Activated CD4-positive, alpha-beta T cell treated with anti-CD3 and anti-CD28 coated beads for 4 hours (primary cell): ENCODE results near the gene TAMALIN.

ENCODE experiments used
- DNase-seq, 2 donors: peaks; one replicate each; pipeline ENCODE4 v3.0.0-alpha.2; 2020

The TAMALIN gene

DNA sequence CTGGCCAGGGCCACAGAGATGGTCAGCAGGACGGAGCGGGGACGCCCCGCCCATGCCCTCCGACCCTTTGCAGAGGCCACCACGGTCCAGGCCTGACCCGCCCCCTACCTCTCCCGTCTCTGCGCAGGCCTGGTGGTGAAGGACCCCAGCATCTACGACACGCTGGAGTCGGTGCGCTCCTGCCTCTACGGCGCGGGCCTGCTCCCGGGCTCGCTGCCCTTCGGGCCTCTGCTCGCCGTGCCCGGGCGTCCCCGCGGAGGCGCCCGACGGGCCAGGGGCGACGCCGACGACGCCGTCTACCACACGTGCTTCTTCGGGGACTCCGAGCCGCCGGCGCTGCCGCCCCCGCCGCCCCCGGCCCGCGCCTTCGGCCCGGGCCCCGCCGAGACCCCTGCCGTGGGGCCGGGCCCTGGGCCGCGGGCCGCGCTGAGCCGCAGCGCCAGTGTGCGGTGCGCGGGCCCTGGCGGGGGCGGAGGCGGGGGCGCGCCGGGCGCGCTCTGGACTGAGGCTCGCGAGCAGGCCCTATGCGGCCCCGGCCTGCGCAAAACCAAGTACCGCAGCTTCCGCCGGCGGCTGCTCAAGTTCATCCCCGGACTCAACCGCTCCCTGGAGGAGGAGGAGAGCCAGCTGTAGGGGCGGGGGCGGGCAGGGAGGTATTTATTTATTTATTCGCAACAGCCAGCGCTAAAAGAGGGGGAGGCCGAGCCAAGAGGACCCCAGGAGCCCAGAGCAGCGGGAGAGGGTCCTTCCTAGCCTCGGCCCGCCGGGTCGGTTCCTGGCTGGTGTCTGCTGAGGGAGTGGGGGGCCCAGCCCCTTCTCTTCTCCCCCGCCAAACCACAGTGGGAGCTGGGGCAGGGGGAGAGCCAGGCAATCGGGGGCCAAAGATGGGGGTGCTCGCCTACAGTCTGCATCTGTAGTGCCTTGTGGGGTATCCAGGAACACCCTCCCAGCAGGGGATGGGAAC lies 8.1 kb downstream of the TAMALIN start:
- no peak for DNase-seq

DNA sequence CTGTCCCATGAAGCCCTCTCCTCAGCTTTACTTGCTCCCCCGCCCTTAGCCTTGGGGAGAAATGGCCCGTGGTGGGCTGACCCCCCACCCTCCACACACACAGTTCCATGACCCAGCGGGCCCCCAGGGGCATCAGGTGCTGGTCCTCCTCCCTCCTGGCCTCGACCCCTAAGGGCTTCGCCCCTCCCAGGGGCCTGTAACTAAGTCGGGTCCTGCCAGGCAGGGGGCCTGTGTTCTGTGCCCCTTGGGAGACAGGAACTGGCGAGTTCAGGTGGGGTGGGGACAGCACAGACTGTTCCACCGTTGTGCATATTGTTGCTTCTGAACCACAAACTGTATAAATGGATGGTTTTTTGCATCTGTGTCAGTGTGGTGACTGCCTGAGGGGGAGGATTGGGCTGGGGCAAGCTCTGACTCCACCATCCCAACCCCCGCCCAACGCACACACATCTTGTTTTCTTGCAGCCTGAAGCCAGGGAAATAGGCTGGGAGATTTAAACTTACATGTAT lies 8.8 kb downstream of the TAMALIN start:
- no peak for DNase-seq

DNA sequence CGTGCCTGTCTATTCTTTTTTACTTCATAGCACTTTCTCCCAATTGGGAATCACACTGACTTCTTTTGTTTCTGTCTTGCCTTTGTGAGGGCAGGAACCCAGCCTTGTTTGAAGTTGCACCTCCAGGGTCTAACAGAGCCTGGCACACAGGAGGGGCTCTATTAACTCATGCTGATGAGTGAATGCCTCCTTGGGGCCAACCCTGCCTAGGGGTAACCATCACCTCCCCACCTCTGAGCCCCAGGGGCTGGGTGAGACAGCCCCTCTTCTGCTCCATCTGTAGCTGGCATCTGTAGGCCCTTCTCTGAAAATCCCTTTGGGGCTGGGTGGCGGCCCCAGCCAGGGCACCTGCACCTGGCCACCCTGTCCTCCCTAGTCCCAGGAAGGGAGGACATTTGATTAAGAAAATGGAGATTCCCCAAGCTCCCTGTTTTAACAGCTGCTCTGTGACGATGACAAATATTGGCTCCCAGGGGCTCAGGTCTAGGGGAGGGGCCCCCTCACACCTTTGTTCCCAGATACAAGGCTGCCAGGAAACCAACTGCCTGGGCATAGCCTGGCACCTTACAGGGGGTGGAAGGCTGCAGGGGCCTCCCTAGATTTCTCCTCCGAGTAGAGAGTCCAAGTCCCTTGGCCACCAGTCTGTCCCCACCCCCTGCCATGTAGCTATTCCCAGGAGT lies 11.8 kb downstream of the TAMALIN start:
- no peak for DNase-seq

DNA sequence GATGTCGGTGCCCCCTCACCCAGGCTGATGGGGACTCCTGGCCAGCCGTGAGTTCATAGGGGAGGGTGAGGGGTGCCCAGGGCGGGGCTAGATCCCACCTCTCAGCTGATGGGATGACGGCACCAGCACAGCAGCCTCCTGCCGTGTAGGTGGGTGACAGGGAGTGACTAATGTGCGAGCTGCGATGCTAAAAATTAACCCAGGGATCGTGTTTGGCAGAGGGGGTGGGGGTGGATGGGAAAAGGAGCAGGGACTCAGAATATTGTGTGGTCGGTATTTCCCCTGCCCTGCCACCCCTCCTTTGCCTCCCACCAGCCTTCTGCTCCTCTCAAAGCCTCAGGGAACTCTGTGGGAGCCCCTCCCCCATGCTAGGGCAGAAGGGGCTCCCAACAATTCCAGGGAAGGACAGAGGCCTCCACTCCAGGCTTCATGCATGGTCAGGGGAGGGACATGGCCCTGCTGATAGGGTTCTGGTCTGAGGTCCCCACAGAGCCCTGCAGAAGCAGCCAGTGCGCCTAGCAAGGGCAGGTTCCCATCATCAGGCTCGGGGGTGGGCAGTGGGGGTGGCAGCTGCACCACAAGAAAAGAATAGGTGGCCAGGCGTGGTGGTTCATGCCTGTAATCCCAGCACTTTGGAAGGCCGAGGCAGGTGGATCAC lies 12.5 kb downstream of the TAMALIN start:
- DNase-seq = no peak

DNA sequence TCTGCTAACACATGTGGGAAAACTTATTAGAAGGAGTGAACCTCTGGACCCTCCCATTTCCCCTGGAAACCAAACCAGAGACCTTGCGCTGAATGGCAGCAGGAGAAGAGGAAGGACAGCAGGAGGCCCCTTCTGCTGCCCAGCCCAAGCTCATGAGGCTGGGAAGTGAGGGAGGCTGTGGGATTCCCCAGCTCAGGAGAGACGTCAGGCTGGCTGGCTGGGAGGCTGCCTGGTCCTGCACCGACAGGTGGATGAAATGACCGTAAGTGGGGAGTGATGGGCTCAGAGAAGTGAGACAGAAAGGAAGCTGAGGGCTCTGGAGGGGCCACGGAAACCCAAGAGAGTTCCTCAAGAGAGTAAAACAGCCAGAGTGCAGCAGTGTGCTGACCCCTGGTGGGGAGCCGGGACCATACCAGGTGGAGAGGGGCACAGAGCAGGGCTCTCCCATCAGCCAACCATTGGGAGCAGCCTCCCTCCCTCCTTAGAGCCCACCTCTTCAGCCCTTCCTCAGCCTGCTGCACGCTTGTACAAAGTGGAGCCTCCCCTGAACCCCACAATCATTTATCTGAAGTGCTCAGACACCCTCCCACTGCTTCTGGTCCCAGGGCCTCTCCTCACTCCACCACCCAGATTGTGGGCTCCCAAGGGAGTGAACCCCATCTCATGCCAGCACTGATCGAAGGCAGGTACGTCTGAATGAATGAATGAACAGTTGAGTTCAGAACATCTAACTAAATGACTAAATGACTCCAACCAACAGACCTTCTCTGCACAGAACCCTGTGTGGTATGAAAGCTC lies 14.0 kb downstream of the TAMALIN start:
- DNase-seq = peak; percentile 64 to 66

- DNase-seq = no peak
These were observed 16.1 kb downstream of the TAMALIN start for GRCh38 chr12:52022841-52023181.

DNA sequence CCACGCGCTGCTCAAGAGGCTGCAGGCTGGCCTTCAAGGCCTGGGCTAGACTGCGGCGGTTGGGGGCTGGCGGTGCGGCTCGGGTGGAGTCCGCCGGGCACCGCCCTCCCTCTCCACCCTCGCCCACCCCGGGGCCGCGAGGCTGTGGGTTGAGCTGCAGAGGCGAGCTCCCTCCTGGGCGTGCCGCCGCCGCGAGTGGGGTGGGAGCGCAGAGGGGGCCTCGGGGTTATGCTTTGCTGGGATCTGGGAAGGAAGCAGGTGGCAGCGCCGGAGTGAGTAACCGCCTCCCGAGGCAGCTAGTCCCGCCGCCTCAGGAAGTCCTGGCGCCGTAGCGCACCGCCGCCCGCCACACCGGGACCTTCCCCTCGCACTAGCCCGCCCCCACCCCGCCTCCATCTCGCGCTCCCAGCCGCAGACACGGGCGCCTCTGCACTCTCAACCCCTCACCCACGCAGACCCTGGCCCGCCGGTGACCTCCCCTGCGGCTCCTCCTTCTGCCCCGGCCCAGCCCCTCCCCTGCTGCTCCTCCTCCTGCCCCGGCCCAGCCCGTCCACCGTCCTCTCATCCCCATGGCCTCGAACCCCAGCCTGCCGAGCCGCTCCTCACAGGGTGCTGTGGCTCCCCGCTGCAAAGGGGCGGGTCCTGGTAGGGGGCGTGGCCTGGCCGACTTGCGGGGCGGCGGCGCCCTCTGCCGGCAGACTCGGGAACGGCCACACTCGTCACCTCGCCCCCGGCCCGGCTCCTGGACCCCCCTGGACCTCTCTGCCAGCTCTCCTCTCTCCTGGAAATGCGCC lies 16.6 kb downstream of the TAMALIN start:
- peak; percentile 89 to 92 for DNase-seq

- DNase-seq = no peak
These were observed 17.4 kb downstream of the TAMALIN start for GRCh38 chr12:52023976-52024688.

DNA sequence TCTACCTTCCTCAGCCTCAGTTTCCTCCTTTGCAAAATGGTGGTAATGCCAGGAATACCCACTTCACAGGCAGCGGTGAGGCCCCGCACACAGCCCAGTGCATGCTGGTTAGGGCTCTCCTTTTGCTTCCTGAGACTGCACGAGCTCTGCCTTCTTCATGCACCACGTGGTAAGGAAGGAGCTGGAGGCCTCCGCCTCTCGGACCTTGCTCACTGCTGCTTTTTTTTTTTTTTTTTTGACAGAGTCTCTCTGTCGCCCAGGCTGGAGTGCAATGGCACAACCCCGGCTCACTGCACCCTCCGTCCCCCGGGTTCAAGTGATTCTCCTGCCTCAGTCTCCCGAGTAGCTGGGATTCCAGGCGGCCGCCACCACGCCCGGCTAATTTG lies 18.1 kb downstream of the TAMALIN start:
- peak; percentile 32 to 33 for DNase-seq

DNA sequence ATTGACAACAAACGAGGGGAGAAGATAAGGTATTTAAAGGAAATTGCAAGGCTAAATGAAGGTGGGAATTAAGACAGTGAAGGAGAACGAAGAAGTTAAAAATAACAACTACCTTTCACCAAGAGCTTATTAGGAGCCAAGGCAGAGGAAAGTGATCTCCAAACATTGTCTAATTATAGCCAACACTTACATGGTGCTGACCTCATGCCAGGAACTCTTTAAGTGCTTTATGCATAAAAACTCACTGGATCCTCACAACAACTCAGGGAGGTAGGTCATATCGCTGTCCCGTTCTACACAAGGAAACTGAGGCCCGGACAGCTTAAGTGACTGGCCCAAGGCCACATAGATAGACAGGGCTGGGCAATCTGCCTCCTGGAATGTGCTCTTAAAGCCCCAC lies 19.5 kb downstream of the TAMALIN start:
- DNase-seq = no peak

DNA sequence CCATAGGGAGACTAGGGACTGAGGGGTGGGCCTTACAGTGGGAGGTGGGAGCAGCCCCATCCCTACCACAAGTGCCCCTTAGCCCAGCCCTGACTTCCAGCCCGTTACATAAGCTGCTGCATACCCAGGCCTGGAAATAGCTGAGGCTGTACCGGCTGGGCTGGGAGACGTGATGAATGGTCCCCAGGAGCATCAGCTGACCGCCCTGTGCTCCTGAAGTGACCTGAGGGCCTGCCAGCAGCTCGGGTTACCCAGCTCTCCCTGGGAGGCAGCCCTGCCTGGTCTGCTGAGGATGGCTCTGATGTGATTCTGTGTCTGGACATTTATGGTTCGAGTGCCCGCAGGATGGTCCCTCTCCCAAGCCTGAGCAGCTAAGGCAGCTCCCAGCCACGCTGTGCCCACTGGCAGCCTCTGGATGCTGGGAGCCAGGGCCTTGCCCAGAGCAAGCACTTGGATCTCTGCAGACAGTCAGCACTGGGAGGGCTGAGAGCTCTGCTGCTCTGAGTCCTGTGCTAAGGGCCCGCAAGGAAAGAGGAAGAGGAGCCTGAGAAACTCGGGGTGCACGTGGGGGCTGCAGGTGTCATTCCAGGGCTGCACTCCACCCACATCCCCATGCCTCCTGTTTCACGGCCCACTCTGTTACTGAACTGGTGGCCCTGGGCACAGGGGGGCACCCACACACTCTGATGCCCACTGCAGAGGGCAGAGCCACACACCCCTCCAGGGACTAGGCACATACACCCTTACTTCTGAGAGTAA lies 20.5 kb downstream of the TAMALIN start:
- DNase-seq = no peak

GRCh38 chr12:52029685-52030084 lies 22.9 kb downstream of the TAMALIN start:
- no peak for DNase-seq

- DNase-seq = no peak
These were observed 25.7 kb downstream of the TAMALIN start for GRCh38 chr12:52032446-52032803.

DNA sequence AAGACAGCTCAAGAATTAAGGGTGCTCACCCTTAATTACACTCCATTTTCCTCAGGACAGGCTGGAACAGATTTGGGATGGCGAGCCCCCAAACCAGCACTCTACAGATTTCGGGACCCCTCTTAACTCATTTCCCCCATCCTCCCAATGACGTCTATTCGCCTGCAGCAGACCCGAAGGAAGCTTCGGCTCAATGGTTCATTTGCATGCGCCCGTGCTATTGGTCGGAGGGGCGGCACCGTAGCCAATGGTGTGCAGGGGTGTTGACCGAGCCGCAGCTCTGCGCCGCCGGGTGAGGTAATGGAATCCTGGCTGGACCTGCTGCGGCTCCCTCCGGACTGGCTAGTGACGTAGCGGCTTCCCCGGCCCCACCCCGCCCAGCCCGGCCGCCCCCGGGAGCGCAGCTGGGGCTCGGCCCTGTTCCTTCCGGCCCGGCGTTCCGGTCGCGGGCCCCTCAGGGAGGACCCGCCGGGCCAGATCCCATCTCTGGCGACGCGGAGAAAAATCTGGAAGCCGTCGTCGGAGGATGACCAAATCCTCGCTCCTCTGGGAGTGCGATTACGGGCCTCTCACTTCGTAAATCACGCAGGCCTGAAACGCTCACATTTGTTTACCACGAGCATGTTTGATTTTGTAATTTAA lies 26.2 kb downstream of the TAMALIN start:
- peak; percentile 84 to 86 for DNase-seq

GRCh38 chr12:52033446-52034140 lies 26.8 kb downstream of the TAMALIN start:
- no peak for DNase-seq

DNA sequence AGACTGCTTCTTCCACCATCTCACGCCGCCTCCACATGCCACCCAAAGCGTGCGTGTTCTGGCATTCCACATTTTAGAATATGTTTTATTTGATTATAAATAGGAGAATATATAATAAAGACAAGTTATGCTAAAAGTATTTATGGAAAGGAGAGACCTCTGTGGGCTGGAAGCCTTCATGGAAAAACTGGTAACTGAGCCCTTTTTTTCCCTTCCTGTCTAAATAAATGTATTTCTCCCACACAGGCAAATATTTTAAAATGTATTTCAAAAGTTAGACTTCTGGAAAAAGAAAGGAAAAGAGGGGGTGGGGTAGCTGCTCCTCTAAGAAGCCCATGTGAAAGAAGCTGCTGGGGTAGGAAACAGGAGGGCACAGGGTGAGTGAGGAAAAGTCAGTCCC lies 28.4 kb downstream of the TAMALIN start:
- no peak for DNase-seq

GRCh38 chr12:52035926-52036325 lies 29.2 kb downstream of the TAMALIN start:
- no peak for DNase-seq

DNA sequence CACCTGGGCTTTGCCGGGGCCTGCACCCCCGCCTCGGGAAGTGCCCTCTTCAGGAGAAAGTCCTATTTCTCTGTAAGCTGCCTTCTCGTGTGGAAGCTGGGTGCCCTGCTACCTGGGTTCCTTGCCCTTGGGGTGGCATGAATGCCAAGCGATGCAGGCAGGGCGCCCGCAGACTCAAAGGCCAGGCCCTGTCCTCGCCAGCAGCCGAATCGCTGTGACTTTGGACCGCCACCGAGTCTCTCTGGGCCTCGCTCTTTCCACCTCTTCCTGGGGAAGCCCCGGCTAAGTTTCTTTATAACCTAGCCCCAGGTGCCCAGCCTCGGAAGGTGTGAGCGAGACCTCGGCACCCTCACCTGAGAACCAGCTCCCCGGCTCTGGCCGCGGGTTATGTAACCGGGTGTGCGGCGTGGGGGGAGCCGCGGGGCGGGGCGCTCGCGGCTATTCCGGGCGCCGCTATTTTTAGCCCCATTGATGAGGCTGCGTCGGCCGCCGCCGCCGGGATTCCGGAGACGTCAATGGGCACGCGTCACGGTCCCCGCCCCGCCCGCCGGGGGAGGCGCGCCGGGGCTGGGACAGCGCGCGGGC lies 29.9 kb downstream of the TAMALIN start:
- DNase-seq = peak; percentile 87 to 89
